ENCODE results near the gene GPR37.

- TF ChIP-seq CTCF (conservative IDR thresholded peaks at IDR 0.05; ENCODE audit: low read depth, low read length) = no peak
- TF ChIP-seq EZH2 (IDR thresholded peaks at IDR 0.05; ENCODE audit: low read length, unreplicated experiment) = no peak
Measured at GRCh38 chr7:124761164-124761715, 4.4 kb downstream of the GPR37 start.
